PC-9 (cell line): ENCODE measurements around the gene CTAGE1. TPM values are rescaled to one million over a fixed set of nuclear protein-coding genes. Genes with fewer than 3 reads are reported as not detected.

Source experiments
- BruUV-seq: library from RNA; stranded (reverse); fragments of 400-500 nt; replicated peaks from 2 replicates; lab custom pipeline; 2021; lab: Mats Ljungman, UMichigan
- CTCF ChIA-PET: fragments of 300-600 bp; sonication (Branson Sonifier 250); formaldehyde crosslinking; loops from one replicate; lab custom pipeline; 2022; ENCODE audit warnings: antibody characterized with exemption; lab: Charles Lee
- POLR2A ChIA-PET: fragments of 300-600 bp; sonication (Branson Sonifier 250); formaldehyde crosslinking; loops from one replicate; lab custom pipeline; 2022; ENCODE audit warnings: antibody characterized with exemption; ENCODE audit not compliant: unreplicated experiment; lab: Charles Lee
- DNase-seq, 2 experiments: peaks; one replicate each; pipeline versions ENCODE4 v3.0.0 to v3.0.0-alpha.2; 2015 to 2022; ENCODE audit warnings: mixed read lengths in 1 of 2
- H2AFZ ChIP-seq: fragments of 200-600 bp; sonication (generic); 2 replicates; pipeline ENCODE4 v1.8.1; 2017; ENCODE audit warnings: antibody characterized with exemption
- H3F3A ChIP-seq: fragments of 200-600 bp; sonication (generic); 2 replicates; pipeline ENCODE4 v1.8.1; 2017; ENCODE audit warnings: antibody characterized with exemption, mild to moderate bottlenecking, low read depth; ENCODE audit not compliant: insufficient read depth
- H3K27ac ChIP-seq: fragments of 200-600 bp; sonication (generic); 2 replicates; pipeline ENCODE4 v1.6.1; 2016; ENCODE audit warnings: mixed run types
- H3K27me3 ChIP-seq: fragments of 200-600 bp; sonication (generic); 2 replicates; pipeline ENCODE4 v1.6.1; 2016; ENCODE audit warnings: low read depth, mixed run types; ENCODE audit not compliant: insufficient read depth
- H3K36me3 ChIP-seq: fragments of 200-600 bp; sonication (generic); 2 replicates; pipeline ENCODE4 v1.6.1; 2016; ENCODE audit warnings: low read depth, mixed run types
- H3K4me1 ChIP-seq: fragments of 200-600 bp; sonication (generic); replicated peaks from 2 replicates; pipeline ENCODE4 v1.6.1; 2016; ENCODE audit warnings: mixed run types; ENCODE audit not compliant: insufficient read depth
- H3K4me2 ChIP-seq: fragments of 200-600 bp; sonication (generic); 2 replicates; pipeline ENCODE4 v1.6.1; 2017; ENCODE audit warnings: mixed run types
- H3K4me3 ChIP-seq: fragments of 200-600 bp; sonication (generic); 2 replicates; pipeline ENCODE4 v1.6.1; 2016; ENCODE audit warnings: mixed run types
- H3K79me2 ChIP-seq: fragments of 200-600 bp; sonication (generic); 2 replicates; pipeline ENCODE4 v1.6.1; 2017; ENCODE audit warnings: low read depth, mixed run types
- H3K9me2 ChIP-seq: fragments of 200-600 bp; sonication (generic); 2 replicates; pipeline ENCODE4 v1.8.1; 2017; ENCODE audit warnings: mild to moderate bottlenecking; ENCODE audit not compliant: insufficient read depth
- H3K9me3 ChIP-seq: fragments of 200-600 bp; sonication (generic); 2 replicates; pipeline ENCODE4 v1.8.1; 2016; ENCODE audit warnings: low read depth; ENCODE audit not compliant: insufficient read depth
- H4K20me1 ChIP-seq: fragments of 200-600 bp; sonication (generic); 2 replicates; pipeline ENCODE4 v1.8.1; 2017; ENCODE audit not compliant: insufficient read depth
- EZH2 ChIP-seq: fragments of 200-600 bp; sonication (generic); IDR thresholded peaks from 2 replicates; pipeline ENCODE4 v1.8.0; 2017; ENCODE audit warnings: antibody characterized with exemption, low read depth
- intact Hi-C: fragments of 100-400 bp; cut with micrococcal nuclease; formaldehyde crosslinking; loops from one replicate; pipeline ENCODE4 v1.10.0; 2022; ENCODE audit not compliant: unreplicated experiment
- total RNA-seq: library from RNA; stranded (reverse); gene quantifications from 2 replicates; pipeline ENCODE4 v1.2.3, GENCODE V29; 2021
- TF ChIP-seq, protein P1 (sequence below): fragments of 200-600 bp; sonication (generic); conservative IDR thresholded peaks from 2 replicates; pipeline ENCODE4 v1.6.1; 2017; ENCODE audit warnings: mixed run types, antibody characterized with exemption, mild to moderate bottlenecking, moderate library complexity

Gene CTAGE1
- total RNA-seq, 1 experiment from 2014 or later, result not detected

DNA sequence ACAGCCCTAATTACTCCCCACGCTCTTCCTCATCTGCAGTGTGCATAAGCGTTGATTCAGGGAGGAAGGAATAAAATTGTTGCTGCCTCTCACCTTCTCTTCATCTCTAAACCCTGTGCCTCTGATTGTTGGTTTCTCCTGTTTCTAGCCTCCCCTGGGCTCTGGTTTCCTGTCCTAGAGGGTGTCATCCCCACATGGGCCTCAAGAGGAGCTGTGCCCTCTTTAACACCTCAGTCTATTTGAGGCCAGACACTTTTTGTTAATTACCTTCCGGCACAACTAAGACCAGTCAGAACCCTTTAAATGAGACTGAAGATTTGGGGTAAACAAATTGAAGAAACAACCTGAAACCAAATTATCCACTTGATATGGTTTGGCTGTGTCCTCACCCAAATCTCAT lies 9.7 kb downstream of the CTAGE1 start:
- Histone ChIP-seq H3K9me2 (no peaks in the 10 kb centered on the region), H3K36me3 (no peaks in the 10 kb centered on the region), H3K27me3 (no peaks in the 10 kb centered on the region), H3K79me2 (no peaks in the 10 kb centered on the region), H3K4me3 (no peak overlapping the region), H3F3A (no peaks in the 10 kb centered on the region; the same call in 1 of the 2 replicates), H2AFZ (no peak overlapping the region), H3K4me1 (peaks cover 8% of the 10 kb centered on the region; the same call in 1 of the 2 replicates), H3K4me2 (no peak overlapping the region), H3K27ac (no peak overlapping the region), H4K20me1 (no peaks in the 10 kb centered on the region), H3K9me3 (peaks cover 7% of the 10 kb centered on the region)
- intact Hi-C loops, result no loop called here
- no peak for DNase-seq
- ChIA-PET POLR2A (no interaction called here), CTCF (no interaction called here)
- BruUV-seq, result no TSS peak
- TF ChIP-seq, protein P1, sequence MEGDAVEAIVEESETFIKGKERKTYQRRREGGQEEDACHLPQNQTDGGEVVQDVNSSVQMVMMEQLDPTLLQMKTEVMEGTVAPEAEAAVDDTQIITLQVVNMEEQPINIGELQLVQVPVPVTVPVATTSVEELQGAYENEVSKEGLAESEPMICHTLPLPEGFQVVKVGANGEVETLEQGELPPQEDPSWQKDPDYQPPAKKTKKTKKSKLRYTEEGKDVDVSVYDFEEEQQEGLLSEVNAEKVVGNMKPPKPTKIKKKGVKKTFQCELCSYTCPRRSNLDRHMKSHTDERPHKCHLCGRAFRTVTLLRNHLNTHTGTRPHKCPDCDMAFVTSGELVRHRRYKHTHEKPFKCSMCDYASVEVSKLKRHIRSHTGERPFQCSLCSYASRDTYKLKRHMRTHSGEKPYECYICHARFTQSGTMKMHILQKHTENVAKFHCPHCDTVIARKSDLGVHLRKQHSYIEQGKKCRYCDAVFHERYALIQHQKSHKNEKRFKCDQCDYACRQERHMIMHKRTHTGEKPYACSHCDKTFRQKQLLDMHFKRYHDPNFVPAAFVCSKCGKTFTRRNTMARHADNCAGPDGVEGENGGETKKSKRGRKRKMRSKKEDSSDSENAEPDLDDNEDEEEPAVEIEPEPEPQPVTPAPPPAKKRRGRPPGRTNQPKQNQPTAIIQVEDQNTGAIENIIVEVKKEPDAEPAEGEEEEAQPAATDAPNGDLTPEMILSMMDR, result peak; percentile 27; the same call in 1 of the 2 replicates
- no peak for TF ChIP-seq EZH2

DNA sequence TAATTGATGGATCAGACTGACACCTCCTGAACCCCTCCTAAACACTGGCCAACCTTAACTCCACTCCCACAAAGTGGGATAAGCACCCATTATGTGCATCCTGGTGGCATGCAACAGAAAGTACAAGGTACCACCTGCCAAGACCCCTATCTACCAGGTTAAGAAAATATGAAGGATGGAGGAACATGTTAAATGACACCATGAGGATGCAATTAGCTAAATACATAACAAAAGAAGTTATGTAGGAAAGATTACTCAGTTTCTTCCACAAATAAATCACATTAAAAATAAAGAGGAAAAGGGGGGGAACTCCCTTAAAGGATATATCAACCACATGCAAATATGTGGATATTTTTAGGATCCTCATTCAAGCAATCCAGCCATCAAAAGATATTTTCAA lies 12.6 kb downstream of the CTAGE1 start:
- Histone ChIP-seq H2AFZ (no peak overlapping the region), H3F3A (no peaks in the 10 kb centered on the region), H3K27me3 (no peaks in the 10 kb centered on the region), H4K20me1 (no peaks in the 10 kb centered on the region), H3K4me1 (no peaks in the 10 kb centered on the region), H3K79me2 (no peaks in the 10 kb centered on the region), H3K27ac (no peak overlapping the region), H3K4me3 (no peak overlapping the region), H3K9me2 (no peaks in the 10 kb centered on the region), H3K36me3 (no peaks in the 10 kb centered on the region), H3K4me2 (no peak overlapping the region), H3K9me3 (peaks cover 7% of the 10 kb centered on the region)
- TF ChIP-seq EZH2, result no peak
- TF ChIP-seq, protein P1, result no peak
- POLR2A ChIA-PET, result no interaction called here
- CTCF ChIA-PET, result no interaction called here
- intact Hi-C loops, result no loop called here
- DNase-seq, result no peak
- BruUV-seq, result no TSS peak

- no peaks in the 10 kb centered on the region for H4K20me1 ChIP-seq
- H3K27me3 ChIP-seq, result no peaks in the 10 kb centered on the region
- H2AFZ ChIP-seq, result no peak overlapping the region
- intact Hi-C loops, result no loop called here
- H3F3A ChIP-seq, result no peaks in the 10 kb centered on the region
- H3K36me3 ChIP-seq, result no peaks in the 10 kb centered on the region
- no peak overlapping the region for H3K27ac ChIP-seq
- ChIA-PET POLR2A (no interaction called here), CTCF (no interaction called here)
- H3K4me1 ChIP-seq, result no peaks in the 10 kb centered on the region
- peaks cover 7% of the 10 kb centered on the region for H3K9me3 ChIP-seq
- no peaks in the 10 kb centered on the region for H3K9me2 ChIP-seq
- DNase-seq, result no peak
- BruUV-seq, result no TSS peak
- TF ChIP-seq, protein P1, result no peak
- TF ChIP-seq EZH2, result no peak
- H3K79me2 ChIP-seq, result no peaks in the 10 kb centered on the region
- no peak overlapping the region for H3K4me2 ChIP-seq
- H3K4me3 ChIP-seq, result no peak overlapping the region
Measured at GRCh38 chr18:22403950-22404349, 13.8 kb downstream of the CTAGE1 start.
